HEK293T (cell line): ENCODE measurements around the gene ABHD14A.

ENCODE experiments used
- CTCF ChIA-PET: fragments of 350-600 bp; formaldehyde crosslinking; extraction: SDS; loops from one replicate; lab custom pipeline; 2021; ENCODE audit warnings: antibody characterized with exemption, inconsistent platforms; lab: Yijun Ruan, JAX
- POLR2A ChIA-PET: fragments of 350-600 bp; formaldehyde crosslinking; extraction: SDS; loops from one replicate; lab custom pipeline; 2020; ENCODE audit warnings: antibody characterized with exemption, inconsistent platforms; lab: Yijun Ruan, JAX
- DNase-seq: peaks from one replicate; pipeline ENCODE4 v3.0.0; 2012; ENCODE audit warnings: mixed read lengths; ENCODE audit errors: extremely low spot score
- ARNT ChIP-seq: fragments of 450-650 bp; IDR thresholded peaks from 2 replicates; pipeline ENCODE4 v1.6.1; 2017; ENCODE audit warnings: mild to moderate bottlenecking
- BHLHE40 ChIP-seq: fragments of 450-650 bp; IDR thresholded peaks from 2 replicates; pipeline ENCODE4 v1.6.1; 2016; ENCODE audit warnings: mild to moderate bottlenecking, moderate library complexity, borderline replicate concordance
- CTBP1 ChIP-seq: fragments of 450-650 bp; IDR thresholded peaks from 2 replicates; pipeline ENCODE4 v1.6.1; 2016; ENCODE audit warnings: borderline replicate concordance
- ELF4 ChIP-seq: fragments of 450-650 bp; IDR thresholded peaks from 2 replicates; pipeline ENCODE4 v1.6.1; 2017; ENCODE audit warnings: antibody characterized with exemption
- FOXA1 ChIP-seq: fragments of 450-650 bp; IDR thresholded peaks from 2 replicates; pipeline ENCODE4 v1.6.1; 2016; ENCODE audit warnings: mild to moderate bottlenecking
- FOXK2 ChIP-seq: fragments of 450-650 bp; IDR thresholded peaks from 2 replicates; pipeline ENCODE4 v1.6.1; 2016; ENCODE audit warnings: mild to moderate bottlenecking
- FOXM1 ChIP-seq: fragments of 450-650 bp; IDR thresholded peaks from 2 replicates; pipeline ENCODE4 v1.6.1; 2017; ENCODE audit warnings: mild to moderate bottlenecking, borderline replicate concordance
- HDGF ChIP-seq: fragments of 450-650 bp; IDR thresholded peaks from 2 replicates; pipeline ENCODE4 v1.6.1; 2017; ENCODE audit warnings: antibody characterized with exemption, borderline replicate concordance
- L3MBTL2 ChIP-seq: fragments of 450-650 bp; conservative IDR thresholded peaks from 2 replicates; pipeline ENCODE4 v1.6.1; 2016; ENCODE audit warnings: mild to moderate bottlenecking
- LEF1 ChIP-seq: fragments of 450-650 bp; IDR thresholded peaks from 2 replicates; pipeline ENCODE4 v1.6.1; 2017; ENCODE audit warnings: mild to moderate bottlenecking, borderline replicate concordance
- NFRKB ChIP-seq: fragments of 450-650 bp; IDR thresholded peaks from 2 replicates; pipeline ENCODE4 v1.6.1; 2016; ENCODE audit warnings: mild to moderate bottlenecking, moderate library complexity
- SP1 ChIP-seq: fragments of 450-650 bp; IDR thresholded peaks from 2 replicates; pipeline ENCODE4 v1.6.1; 2017
- SUZ12 ChIP-seq: fragments of 450-650 bp; IDR thresholded peaks from 2 replicates; pipeline ENCODE4 v1.6.1; 2016; ENCODE audit warnings: mild to moderate bottlenecking
- TARDBP ChIP-seq: fragments of 450-650 bp; IDR thresholded peaks from 2 replicates; pipeline ENCODE4 v1.6.1; 2016
- ZNF384 ChIP-seq: fragments of 450-650 bp; IDR thresholded peaks from 2 replicates; pipeline ENCODE4 v1.6.1; 2016
- TF ChIP-seq, protein P1 (sequence below): fragments of 450-650 bp; IDR thresholded peaks from 2 replicates; pipeline ENCODE4 v1.6.1; 2016

The ABHD14A gene

DNA sequence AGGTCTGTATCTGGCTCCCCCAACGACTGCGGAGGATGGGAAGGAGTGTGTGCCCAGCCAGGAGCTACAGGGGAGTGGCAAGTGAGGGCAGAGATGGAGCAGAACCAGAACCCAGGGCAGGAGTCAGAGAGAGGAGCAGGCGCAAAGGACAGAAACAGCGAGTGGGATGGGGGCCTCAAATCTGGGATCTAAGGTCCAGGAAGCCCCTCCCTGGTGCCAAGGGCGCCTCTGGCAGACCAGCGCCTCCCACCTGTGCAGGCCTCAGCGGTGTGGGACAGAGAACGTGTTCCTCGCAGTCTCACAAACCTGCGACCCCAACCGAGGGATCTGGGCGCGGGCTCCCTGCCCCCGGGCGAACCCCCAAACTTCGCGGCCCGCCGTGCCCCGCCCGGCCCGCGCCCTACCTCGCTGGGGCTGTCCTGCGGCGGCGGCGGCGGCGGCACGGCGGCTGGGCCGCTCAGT, 7.9 kb upstream of the ABHD14A start:
- ChIA-PET POLR2A (interaction anchor here (0.7 to 5.2 kb wide), 4 partner anchors 8 to 25 kb away, joined by 3 to 39 read pairs (median 5); partner anchors contain the start of genes ABHD14A, PARP3 and RRP9), CTCF (no interaction called here)
- TF ChIP-seq ZNF384 (no peak), ARNT (no peak), BHLHE40 (no peak), FOXA1 (no peak), CTBP1 (no peak), SP1 (no peak), HDGF (no peak), NFRKB (no peak), FOXK2 (no peak), LEF1 (no peak), SUZ12 (no peak), L3MBTL2 (no peak), FOXM1 (no peak), ELF4 (no peak), TARDBP (no peak)
- TF ChIP-seq, protein P1, sequence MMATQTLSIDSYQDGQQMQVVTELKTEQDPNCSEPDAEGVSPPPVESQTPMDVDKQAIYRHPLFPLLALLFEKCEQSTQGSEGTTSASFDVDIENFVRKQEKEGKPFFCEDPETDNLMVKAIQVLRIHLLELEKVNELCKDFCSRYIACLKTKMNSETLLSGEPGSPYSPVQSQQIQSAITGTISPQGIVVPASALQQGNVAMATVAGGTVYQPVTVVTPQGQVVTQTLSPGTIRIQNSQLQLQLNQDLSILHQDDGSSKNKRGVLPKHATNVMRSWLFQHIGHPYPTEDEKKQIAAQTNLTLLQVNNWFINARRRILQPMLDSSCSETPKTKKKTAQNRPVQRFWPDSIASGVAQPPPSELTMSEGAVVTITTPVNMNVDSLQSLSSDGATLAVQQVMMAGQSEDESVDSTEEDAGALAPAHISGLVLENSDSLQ, result no peak
- no peak for DNase-seq

DNA sequence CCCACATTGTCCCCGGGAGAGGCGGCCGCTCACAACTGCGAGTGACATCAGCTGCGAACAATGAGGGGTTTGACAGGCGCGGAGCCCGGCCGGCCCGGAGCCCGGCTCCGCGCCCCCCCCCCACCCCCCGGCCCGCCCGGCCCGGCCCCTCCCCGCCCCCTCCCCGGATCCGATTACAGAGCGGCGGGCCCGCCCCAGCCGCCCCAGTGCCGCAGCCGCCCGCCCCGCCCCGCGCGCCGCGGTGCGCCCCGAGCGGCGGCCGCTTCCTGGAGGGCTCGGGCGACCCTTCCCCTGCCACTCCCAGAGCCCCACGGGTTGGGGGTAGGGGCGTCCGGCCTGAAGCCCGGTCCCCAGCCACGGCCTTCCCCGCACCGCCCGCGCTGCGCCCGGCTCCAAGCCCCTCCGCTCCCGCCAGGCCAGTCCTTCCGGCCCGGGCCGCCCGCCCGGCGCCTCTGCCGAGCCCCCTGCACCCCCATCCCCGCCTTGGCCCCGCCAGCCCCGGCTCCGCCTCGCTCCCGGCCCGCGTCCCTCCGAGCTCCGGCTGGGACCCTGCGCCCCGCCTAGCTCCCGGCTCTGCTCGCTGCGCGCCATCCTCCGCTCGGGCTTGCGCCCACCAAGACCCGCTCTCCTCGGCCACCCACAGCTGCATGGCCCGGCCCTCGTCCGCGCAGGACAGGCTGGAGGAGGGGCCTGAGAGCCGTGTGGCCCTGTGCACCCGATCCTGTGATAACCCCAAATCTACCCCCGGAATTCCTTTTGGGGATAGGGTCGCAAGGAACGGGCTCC, 7.3 kb upstream of the ABHD14A start, which contains the start of gene PCBP4:
Gene PCBP4, minus strand, starts transcription at position 71 of the 786 bp plus-strand sequence. CDS start 6,214 bp downstream, outside the sequence.
- DNase-seq, result peak; percentile 58
- POLR2A ChIA-PET, result interaction anchor here (0.7 to 5.2 kb wide), 7 partner anchors 8 to 143 kb away, joined by 3 to 39 read pairs (median 4); partner anchors contain the start of genes ABHD14A, PARP3, RPL29 and RRP9

DNA sequence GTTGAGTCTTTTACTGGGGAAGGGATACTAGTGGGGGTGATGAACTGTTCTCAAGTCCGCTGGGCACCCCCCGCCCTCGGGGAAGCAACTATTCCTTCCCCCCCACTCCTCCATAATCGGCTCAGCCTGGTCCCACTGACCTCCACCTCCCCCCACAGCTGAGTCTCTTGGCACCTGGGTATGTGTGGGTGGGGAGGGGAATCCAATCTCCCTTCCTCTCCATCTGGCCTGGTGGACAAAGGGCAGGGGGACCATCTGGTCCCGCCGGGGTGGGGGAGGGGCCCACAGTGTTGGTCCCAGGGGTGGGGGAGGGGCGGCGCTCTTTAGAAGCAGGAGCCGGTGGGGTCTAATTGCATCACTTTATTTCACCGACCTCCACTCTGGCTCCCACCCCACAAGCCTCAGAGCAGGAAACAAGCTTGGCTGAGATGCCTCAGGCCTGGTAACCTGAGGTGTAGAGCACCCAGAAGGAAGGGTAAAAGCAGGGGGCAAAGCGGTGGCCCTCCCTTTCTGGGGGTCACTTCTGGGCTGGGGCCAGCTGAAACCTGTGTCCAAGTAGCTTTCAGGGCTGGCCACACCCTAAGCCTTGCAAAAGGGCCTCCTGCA, 6.6 kb upstream of the ABHD14A start:
- DNase-seq, result no peak
- TF ChIP-seq ARNT (no peak), LEF1 (no peak), TARDBP (no peak), L3MBTL2 (no peak), FOXA1 (no peak), FOXK2 (no peak), SP1 (no peak), CTBP1 (no peak), SUZ12 (no peak), NFRKB (no peak), ELF4 (no peak)
- CTCF ChIA-PET, result no interaction called here
- POLR2A ChIA-PET, result interaction anchor here (0.6 to 5.2 kb wide), 9 partner anchors 15 to 259 kb away, joined by 3 to 39 read pairs (median 4); partner anchors contain the start of genes PARP3, RPL29 and RRP9

More for the DNA sequence above, 7.3 kb upstream of the ABHD14A start, which contains the start of gene PCBP4:
- CTCF ChIA-PET, result no interaction called here
- no peak for TF ChIP-seq ARNT
- TF ChIP-seq, protein P1, result no peak
- TF ChIP-seq BHLHE40, result no peak
- TF ChIP-seq NFRKB, result no peak
- TF ChIP-seq FOXA1, result no peak
- TF ChIP-seq TARDBP, result no peak
- TF ChIP-seq FOXK2, result no peak
- no peak for TF ChIP-seq L3MBTL2
- no peak for TF ChIP-seq CTBP1
- no peak for TF ChIP-seq SP1
- no peak for TF ChIP-seq ZNF384

DNA sequence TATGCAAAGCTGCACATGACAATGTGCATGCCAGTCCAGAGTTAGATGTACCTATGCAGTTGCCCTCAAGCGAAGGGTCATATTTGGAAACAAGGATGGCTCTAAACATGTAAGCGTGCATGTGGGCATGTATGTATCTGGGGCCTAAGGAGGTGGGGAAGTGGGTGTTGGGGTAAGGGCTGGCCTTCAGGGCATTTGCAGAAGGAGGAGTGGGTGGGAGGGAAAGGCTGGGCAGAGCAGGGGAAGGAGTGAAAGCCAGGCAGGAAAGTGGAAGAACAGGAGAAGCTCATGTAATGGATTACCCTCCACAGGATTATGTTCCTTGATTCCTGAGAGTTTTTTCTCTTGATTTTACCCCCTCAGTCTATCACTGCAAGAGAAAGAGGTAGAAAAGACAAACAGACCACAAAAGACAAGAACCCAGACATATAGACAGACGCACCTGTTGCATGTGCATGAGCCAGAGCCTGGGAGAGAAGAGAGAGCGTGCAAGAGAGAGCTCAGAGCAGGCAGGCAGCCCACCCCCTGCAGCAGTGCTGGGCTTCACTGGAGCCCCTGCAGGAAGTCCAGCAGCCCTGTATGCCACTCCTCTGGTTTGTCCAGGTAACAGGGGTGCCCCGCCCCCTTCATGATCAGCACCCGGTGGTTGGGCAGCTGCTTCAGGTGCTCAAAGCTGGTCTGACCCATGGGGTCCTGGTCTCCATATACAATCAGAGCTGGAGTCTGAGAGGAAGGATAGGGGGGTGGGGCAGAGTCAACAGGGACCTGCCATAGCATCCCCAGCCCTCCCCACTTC, 5.8 kb upstream of the ABHD14A start:
- TF ChIP-seq, protein P1, result no peak
- TF ChIP-seq FOXK2 (no peak), SUZ12 (no peak), L3MBTL2 (no peak), ZNF384 (no peak), ELF4 (no peak), FOXA1 (no peak), HDGF (no peak), BHLHE40 (no peak), LEF1 (no peak), FOXM1 (no peak), CTBP1 (no peak), NFRKB (no peak), SP1 (no peak), TARDBP (no peak)
- ChIA-PET CTCF (interaction anchor here (0.6 kb wide), 1 partner anchor 27 kb away, joined by 3 read pairs; the partner anchor contains the start of gene PARP3), POLR2A (interaction anchor here (1.0 to 5.2 kb wide), 7 partner anchors 9 to 27 kb away, joined by 3 to 39 read pairs (median 5); partner anchors contain the start of genes ACY1, PARP3, RPL29 and RRP9)

More for the DNA sequence above, 5.8 kb upstream of the ABHD14A start:
- DNase-seq, result no peak
